Measurements from ENCODE around the gene EXOC3. TPM values are rescaled to one million over a fixed set of nuclear protein-coding genes. Genes with fewer than 3 reads are reported as not detected.

The EXOC3 gene
- total RNA-seq, 1 experiment from 2014 or later: 60.1 TPM

DNA sequence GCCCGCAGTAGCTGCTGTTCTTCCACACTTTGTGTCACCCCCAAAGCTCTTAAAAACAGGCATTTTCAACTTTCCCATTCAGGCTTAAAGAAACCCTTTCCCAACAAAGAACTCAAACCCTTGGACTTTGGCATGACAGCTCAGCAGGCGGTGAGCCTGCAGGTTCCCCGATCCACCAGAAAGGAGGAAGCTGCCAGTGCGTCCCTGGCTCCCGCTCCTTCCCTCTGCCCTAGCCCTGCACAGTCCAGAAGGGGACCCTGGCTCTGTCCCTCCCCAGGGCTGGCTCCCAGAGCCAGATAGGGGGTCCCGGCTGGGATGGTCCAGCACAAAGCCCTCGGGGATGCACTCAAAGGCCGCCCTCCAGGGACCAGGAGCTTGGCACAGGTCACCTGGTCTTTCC, 71.7 kb downstream of the EXOC3 start:
- H3K4me1 Mint-ChIP-seq: no peaks in the 10 kb centered on the region
- peaks cover 27% of the 10 kb centered on the region for H3K27me3 Mint-ChIP-seq (ENCODE audit: low read depth)
- no peaks in the 10 kb centered on the region for H3K36me3 Mint-ChIP-seq
- ChIA-PET CTCF (interaction anchor here (1.6 kb wide), 1 partner anchor 68 kb away, joined by 4 read pairs; no protein-coding TSS in a partner anchor), POLR2A (no interaction called here)
- H3K9me3 Mint-ChIP-seq: peaks cover 12% of the 10 kb centered on the region
- no peak overlapping the region for H3K27ac Mint-ChIP-seq
- ATAC-seq: no peak
- no peak overlapping the region for H3K4me3 Mint-ChIP-seq
- TF ChIP-seq RORB (CRISPR knock-in tag; IDR thresholded peaks at IDR 0.05): no peak
- TF ChIP-seq, protein P1, sequence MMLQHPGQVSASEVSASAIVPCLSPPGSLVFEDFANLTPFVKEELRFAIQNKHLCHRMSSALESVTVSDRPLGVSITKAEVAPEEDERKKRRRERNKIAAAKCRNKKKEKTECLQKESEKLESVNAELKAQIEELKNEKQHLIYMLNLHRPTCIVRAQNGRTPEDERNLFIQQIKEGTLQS (CRISPR knock-in tag; conservative IDR thresholded peaks at IDR 0.05): no peak
- no peak for TF ChIP-seq ATF1 (CRISPR knock-in tag; IDR thresholded peaks at IDR 0.05)
- TF ChIP-seq, protein P2, sequence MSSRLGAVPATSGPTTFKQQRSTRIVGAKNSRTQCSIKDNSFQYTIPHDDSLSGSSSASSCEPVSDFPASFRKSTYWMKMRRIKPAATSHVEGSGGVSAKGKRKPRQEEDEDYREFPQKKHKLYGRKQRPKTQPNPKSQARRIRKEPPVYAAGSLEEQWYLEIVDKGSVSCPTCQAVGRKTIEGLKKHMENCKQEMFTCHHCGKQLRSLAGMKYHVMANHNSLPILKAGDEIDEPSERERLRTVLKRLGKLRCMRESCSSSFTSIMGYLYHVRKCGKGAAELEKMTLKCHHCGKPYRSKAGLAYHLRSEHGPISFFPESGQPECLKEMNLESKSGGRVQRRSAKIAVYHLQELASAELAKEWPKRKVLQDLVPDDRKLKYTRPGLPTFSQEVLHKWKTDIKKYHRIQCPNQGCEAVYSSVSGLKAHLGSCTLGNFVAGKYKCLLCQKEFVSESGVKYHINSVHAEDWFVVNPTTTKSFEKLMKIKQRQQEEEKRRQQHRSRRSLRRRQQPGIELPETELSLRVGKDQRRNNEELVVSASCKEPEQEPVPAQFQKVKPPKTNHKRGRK (CRISPR knock-in tag; IDR thresholded peaks at IDR 0.05; ENCODE audit: borderline replicate concordance): no peak
- TF ChIP-seq ZNF317 (CRISPR knock-in tag; IDR thresholded peaks at IDR 0.05; ENCODE audit: borderline replicate concordance, low read depth): no peak
- TF ChIP-seq, protein P3, sequence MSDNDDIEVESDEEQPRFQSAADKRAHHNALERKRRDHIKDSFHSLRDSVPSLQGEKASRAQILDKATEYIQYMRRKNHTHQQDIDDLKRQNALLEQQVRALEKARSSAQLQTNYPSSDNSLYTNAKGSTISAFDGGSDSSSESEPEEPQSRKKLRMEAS (CRISPR knock-in tag; IDR thresholded peaks at IDR 0.05): no peak
- TF ChIP-seq KAT7 (CRISPR knock-in tag; IDR thresholded peaks at IDR 0.05; ENCODE audit: borderline replicate concordance): no peak
- no peak for TF ChIP-seq EMX1 (CRISPR knock-in tag; IDR thresholded peaks at IDR 0.05)
- no peak for TF ChIP-seq FOXJ3 (CRISPR knock-in tag; IDR thresholded peaks at IDR 0.05; ENCODE audit: borderline replicate concordance)
- TF ChIP-seq, protein P4, sequence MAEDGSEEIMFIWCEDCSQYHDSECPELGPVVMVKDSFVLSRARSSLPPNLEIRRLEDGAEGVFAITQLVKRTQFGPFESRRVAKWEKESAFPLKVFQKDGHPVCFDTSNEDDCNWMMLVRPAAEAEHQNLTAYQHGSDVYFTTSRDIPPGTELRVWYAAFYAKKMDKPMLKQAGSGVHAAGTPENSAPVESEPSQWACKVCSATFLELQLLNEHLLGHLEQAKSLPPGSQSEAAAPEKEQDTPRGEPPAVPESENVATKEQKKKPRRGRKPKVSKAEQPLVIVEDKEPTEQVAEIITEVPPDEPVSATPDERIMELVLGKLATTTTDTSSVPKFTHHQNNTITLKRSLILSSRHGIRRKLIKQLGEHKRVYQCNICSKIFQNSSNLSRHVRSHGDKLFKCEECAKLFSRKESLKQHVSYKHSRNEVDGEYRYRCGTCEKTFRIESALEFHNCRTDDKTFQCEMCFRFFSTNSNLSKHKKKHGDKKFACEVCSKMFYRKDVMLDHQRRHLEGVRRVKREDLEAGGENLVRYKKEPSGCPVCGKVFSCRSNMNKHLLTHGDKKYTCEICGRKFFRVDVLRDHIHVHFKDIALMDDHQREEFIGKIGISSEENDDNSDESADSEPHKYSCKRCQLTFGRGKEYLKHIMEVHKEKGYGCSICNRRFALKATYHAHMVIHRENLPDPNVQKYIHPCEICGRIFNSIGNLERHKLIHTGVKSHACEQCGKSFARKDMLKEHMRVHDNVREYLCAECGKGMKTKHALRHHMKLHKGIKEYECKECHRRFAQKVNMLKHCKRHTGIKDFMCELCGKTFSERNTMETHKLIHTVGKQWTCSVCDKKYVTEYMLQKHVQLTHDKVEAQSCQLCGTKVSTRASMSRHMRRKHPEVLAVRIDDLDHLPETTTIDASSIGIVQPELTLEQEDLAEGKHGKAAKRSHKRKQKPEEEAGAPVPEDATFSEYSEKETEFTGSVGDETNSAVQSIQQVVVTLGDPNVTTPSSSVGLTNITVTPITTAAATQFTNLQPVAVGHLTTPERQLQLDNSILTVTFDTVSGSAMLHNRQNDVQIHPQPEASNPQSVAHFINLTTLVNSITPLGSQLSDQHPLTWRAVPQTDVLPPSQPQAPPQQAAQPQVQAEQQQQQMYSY (CRISPR knock-in tag; IDR thresholded peaks at IDR 0.05): no peak
- TF ChIP-seq JAZF1 (CRISPR knock-in tag; IDR thresholded peaks at IDR 0.05): no peak
- TF ChIP-seq NFYB (CRISPR knock-in tag; conservative IDR thresholded peaks at IDR 0.05; ENCODE audit: low read depth): no peak
- TF ChIP-seq NR1H2 (CRISPR knock-in tag; IDR thresholded peaks at IDR 0.05): no peak
- TF ChIP-seq, protein P5, sequence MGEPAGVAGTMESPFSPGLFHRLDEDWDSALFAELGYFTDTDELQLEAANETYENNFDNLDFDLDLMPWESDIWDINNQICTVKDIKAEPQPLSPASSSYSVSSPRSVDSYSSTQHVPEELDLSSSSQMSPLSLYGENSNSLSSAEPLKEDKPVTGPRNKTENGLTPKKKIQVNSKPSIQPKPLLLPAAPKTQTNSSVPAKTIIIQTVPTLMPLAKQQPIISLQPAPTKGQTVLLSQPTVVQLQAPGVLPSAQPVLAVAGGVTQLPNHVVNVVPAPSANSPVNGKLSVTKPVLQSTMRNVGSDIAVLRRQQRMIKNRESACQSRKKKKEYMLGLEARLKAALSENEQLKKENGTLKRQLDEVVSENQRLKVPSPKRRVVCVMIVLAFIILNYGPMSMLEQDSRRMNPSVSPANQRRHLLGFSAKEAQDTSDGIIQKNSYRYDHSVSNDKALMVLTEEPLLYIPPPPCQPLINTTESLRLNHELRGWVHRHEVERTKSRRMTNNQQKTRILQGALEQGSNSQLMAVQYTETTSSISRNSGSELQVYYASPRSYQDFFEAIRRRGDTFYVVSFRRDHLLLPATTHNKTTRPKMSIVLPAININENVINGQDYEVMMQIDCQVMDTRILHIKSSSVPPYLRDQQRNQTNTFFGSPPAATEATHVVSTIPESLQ (CRISPR knock-in tag; IDR thresholded peaks at IDR 0.05): no peak
- no peak for TF ChIP-seq CREB1 (CRISPR knock-in tag; IDR thresholded peaks at IDR 0.05)
- TF ChIP-seq, protein P6, sequence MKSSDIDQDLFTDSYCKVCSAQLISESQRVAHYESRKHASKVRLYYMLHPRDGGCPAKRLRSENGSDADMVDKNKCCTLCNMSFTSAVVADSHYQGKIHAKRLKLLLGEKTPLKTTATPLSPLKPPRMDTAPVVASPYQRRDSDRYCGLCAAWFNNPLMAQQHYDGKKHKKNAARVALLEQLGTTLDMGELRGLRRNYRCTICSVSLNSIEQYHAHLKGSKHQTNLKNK (CRISPR knock-in tag; IDR thresholded peaks at IDR 0.05): no peak
- TF ChIP-seq, protein P7, sequence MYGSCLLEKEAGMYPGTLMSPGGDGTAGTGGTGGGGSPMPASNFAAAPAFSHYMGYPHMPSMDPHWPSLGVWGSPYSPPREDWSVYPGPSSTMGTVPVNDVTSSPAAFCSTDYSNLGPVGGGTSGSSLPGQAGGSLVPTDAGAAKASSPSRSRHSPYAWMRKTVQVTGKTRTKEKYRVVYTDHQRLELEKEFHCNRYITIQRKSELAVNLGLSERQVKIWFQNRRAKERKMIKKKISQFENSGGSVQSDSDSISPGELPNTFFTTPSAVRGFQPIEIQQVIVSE (CRISPR knock-in tag; IDR thresholded peaks at IDR 0.05; ENCODE audit: borderline replicate concordance): no peak
- TF ChIP-seq CBFB (CRISPR knock-in tag; IDR thresholded peaks at IDR 0.05; ENCODE audit: low read depth): no peak
- TF ChIP-seq TEAD1 (CRISPR knock-in tag; IDR thresholded peaks at IDR 0.05): no peak
- TF ChIP-seq, protein P8, sequence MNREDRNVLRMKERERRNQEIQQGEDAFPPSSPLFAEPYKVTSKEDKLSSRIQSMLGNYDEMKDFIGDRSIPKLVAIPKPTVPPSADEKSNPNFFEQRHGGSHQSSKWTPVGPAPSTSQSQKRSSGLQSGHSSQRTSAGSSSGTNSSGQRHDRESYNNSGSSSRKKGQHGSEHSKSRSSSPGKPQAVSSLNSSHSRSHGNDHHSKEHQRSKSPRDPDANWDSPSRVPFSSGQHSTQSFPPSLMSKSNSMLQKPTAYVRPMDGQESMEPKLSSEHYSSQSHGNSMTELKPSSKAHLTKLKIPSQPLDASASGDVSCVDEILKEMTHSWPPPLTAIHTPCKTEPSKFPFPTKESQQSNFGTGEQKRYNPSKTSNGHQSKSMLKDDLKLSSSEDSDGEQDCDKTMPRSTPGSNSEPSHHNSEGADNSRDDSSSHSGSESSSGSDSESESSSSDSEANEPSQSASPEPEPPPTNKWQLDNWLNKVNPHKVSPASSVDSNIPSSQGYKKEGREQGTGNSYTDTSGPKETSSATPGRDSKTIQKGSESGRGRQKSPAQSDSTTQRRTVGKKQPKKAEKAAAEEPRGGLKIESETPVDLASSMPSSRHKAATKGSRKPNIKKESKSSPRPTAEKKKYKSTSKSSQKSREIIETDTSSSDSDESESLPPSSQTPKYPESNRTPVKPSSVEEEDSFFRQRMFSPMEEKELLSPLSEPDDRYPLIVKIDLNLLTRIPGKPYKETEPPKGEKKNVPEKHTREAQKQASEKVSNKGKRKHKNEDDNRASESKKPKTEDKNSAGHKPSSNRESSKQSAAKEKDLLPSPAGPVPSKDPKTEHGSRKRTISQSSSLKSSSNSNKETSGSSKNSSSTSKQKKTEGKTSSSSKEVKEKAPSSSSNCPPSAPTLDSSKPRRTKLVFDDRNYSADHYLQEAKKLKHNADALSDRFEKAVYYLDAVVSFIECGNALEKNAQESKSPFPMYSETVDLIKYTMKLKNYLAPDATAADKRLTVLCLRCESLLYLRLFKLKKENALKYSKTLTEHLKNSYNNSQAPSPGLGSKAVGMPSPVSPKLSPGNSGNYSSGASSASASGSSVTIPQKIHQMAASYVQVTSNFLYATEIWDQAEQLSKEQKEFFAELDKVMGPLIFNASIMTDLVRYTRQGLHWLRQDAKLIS (CRISPR knock-in tag; IDR thresholded peaks at IDR 0.05; ENCODE audit: borderline replicate concordance): no peak
- DNase-seq (ENCODE audit: low spot score): no peak

Measured in WTC11 (cell line).